Tibial nerve (tissue), 4 donors: ENCODE results near the gene LRFN5. TPM values are rescaled to one million over a fixed set of nuclear protein-coding genes. Genes with fewer than 3 reads are reported as not detected.
"Not testable (repeated sequence)": the region's sequence is repeated elsewhere in the genome, so short reads cannot be mapped to it uniquely, and the experiment has no call there.

Experiments
- DNase-seq, 2 donors: peaks; one replicate each; pipeline ENCODE4 v3.0.0-alpha.2; 2019; ENCODE audit warnings: low spot score in 2 of 2
- H3K27ac ChIP-seq, 4 donors: fragments of 200-600 bp; sonication (generic) in 3 of 4; one replicate each; pipeline ENCODE4 v1.5.1; 2017 to 2019; ENCODE audit warnings: mild to moderate bottlenecking in 1 of 4
- H3K27me3 ChIP-seq, 2 donors: fragments of 200-600 bp; sonication (generic) in 1 of 2; one replicate each; pipeline versions ENCODE4 v1.5.1 to v1.6.0; 2017 to 2019
- H3K36me3 ChIP-seq, 3 donors: fragments of 200-600 bp; sonication (generic); one replicate each; pipeline ENCODE4 v1.5.1; 2018 to 2019
- H3K4me1 ChIP-seq, 4 donors: fragments of 200-600 bp; sonication (generic) in 3 of 4; one replicate each; pipeline ENCODE4 v1.5.1; 2017 to 2019
- H3K4me3 ChIP-seq, 4 donors: fragments of 200-600 bp; sonication (generic) in 3 of 4; one replicate each; pipeline ENCODE4 v1.5.1; 2017 to 2019; ENCODE audit warnings: mild to moderate bottlenecking in 1 of 4, moderate library complexity in 1 of 4
- H3K9me3 ChIP-seq, 4 donors: fragments of 200-600 bp; sonication (generic) in 3 of 4; one replicate each; pipeline ENCODE4 v1.5.1; 2017 to 2019
- EP300 ChIP-seq, 2 donors: sonication (generic); formaldehyde crosslinking; IDR thresholded peaks; one replicate each; pipeline ENCODE4 v1.6.1; 2017; ENCODE audit warnings: antibody characterized with exemption in 2 of 2, mild to moderate bottlenecking in 1 of 2
- POLR2A ChIP-seq, 2 donors: fragments of 450-650 bp; IDR thresholded peaks; one replicate each; pipeline ENCODE4 v1.6.1; 2017; ENCODE audit warnings: antibody characterized with exemption in 2 of 2, mild to moderate bottlenecking in 2 of 2, moderate library complexity in 2 of 2
- WGBS, 2 donors: methylation state at CpG; one replicate each; pipeline ENCODE4 v1.1.5; 2018; 5-methylcytosine and 5-hydroxymethylcytosine counted together
- total RNA-seq, 4 donors: library from RNA; depleted of rRNA; stranded (reverse); fragments of >200 nt; gene quantifications; one replicate each; pipeline ENCODE4 v1.1.0, GENCODE V29; 2016
- TF ChIP-seq, protein P1 (sequence below), 5 experiments: fragments of 200-600 bp in 3 of 5; fragments of 450-650 bp in 2 of 5; sonication (generic) in 3 of 5; IDR thresholded peaks; one replicate each; pipeline ENCODE4 v1.5.1; 2016 to 2019; ENCODE audit warnings: antibody characterized with exemption in 5 of 5, mild to moderate bottlenecking in 3 of 5, moderate library complexity in 2 of 5

Gene LRFN5
- total RNA-seq, 4 donors from 2014 or later = 8.0 to 72.6 (median 10.7) TPM

GRCh38 chr14:41699486-41699885 is 92.8 kb downstream of the LRFN5 start:
- Histone ChIP-seq H3K4me3 (no peak overlapping the region), H3K27ac (no peak overlapping the region), H3K36me3 (no peaks in the 10 kb centered on the region), H3K4me1 (no peaks in the 10 kb centered on the region), H3K27me3 (no peaks in the 10 kb centered on the region), H3K9me3 (peaks cover 0 to 7% (median 0%) of the 10 kb centered on the region in 4 donors)
- whole genome bisulfite sequencing, 2 donors = 57 to 74% methylated on average over 3 of the region's 3 CpGs
- TF ChIP-seq, protein P1, sequence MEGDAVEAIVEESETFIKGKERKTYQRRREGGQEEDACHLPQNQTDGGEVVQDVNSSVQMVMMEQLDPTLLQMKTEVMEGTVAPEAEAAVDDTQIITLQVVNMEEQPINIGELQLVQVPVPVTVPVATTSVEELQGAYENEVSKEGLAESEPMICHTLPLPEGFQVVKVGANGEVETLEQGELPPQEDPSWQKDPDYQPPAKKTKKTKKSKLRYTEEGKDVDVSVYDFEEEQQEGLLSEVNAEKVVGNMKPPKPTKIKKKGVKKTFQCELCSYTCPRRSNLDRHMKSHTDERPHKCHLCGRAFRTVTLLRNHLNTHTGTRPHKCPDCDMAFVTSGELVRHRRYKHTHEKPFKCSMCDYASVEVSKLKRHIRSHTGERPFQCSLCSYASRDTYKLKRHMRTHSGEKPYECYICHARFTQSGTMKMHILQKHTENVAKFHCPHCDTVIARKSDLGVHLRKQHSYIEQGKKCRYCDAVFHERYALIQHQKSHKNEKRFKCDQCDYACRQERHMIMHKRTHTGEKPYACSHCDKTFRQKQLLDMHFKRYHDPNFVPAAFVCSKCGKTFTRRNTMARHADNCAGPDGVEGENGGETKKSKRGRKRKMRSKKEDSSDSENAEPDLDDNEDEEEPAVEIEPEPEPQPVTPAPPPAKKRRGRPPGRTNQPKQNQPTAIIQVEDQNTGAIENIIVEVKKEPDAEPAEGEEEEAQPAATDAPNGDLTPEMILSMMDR (IDR thresholded peaks at IDR 0.05) = no peak
- TF ChIP-seq EP300 (IDR thresholded peaks at IDR 0.05) (no peak), POLR2A (IDR thresholded peaks at IDR 0.05) (no peak)
- DNase-seq = no peak

- Histone ChIP-seq H3K27me3 (no peaks in the 10 kb centered on the region), H3K4me1 (peaks cover 0 to 6% (median 2%) of the 10 kb centered on the region in 4 donors), H3K27ac (no peak overlapping the region), H3K4me3 (no peak overlapping the region), H3K36me3 (no peaks in the 10 kb centered on the region), H3K9me3 (no peaks in the 10 kb centered on the region)
- TF ChIP-seq, protein P1 (IDR thresholded peaks at IDR 0.05) = no peak
- TF ChIP-seq EP300 (IDR thresholded peaks at IDR 0.05) (no peak), POLR2A (IDR thresholded peaks at IDR 0.05) (no peak)
- WGBS, 2 donors = 58 to 61% methylated on average over 5 of the region's 5 CpGs
- no peak for DNase-seq
Measured at GRCh38 chr14:41718477-41719166, 111.9 kb downstream of the LRFN5 start.

GRCh38 chr14:41739203-41739602 is 132.5 kb downstream of the LRFN5 start:
- TF ChIP-seq EP300 (IDR thresholded peaks at IDR 0.05) (no peak), POLR2A (IDR thresholded peaks at IDR 0.05) (no peak)
- TF ChIP-seq, protein P1 (IDR thresholded peaks at IDR 0.05) = no peak
- Histone ChIP-seq H3K27ac (no peak overlapping the region), H3K4me1 (no peaks in the 10 kb centered on the region), H3K4me3 (no peak overlapping the region), H3K36me3 (no peaks in the 10 kb centered on the region), H3K27me3 (no peaks in the 10 kb centered on the region), H3K9me3 (peaks cover 0 to 13% (median 4%) of the 10 kb centered on the region in 4 donors)
- DNase-seq = no peak
- WGBS, 2 donors = 92 to 100% methylated on average over 1 of the region's 1 CpG

GRCh38 chr14:41743140-41743539 is 136.5 kb downstream of the LRFN5 start:
- Histone ChIP-seq H3K27ac (no peak overlapping the region), H3K36me3 (no peaks in the 10 kb centered on the region), H3K4me1 (peaks cover 0 to 4% (median 0%) of the 10 kb centered on the region in 4 donors), H3K4me3 (no peak overlapping the region), H3K9me3 (peaks cover 0 to 2% (median 0%) of the 10 kb centered on the region in 4 donors), H3K27me3 (no peaks in the 10 kb centered on the region)
- TF ChIP-seq, protein P1 (IDR thresholded peaks at IDR 0.05) = no peak
- TF ChIP-seq EP300 (IDR thresholded peaks at IDR 0.05) (no peak), POLR2A (IDR thresholded peaks at IDR 0.05) (no peak)
- WGBS, 2 donors = 94 to 98% methylated on average over 2 of the region's 2 CpGs
- no peak for DNase-seq

DNA sequence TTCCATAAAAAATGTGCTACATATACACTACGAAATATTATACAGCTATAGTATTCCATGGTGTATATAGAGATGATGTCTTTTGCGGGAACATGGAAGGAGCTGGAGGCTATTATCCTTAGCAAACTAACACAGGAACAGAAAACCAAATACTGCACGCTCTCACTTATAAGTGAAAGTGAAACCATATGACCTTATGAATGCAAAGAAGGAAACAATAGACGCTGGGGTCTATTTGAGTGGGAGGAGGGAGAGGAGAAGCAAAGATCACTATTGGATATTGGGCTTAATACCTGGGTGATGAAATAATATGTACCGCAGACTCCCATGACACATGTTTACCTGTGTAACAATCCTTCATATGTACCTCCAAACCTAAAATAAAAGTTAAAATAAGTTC is 142.8 kb downstream of the LRFN5 start:
- H3K4me3 ChIP-seq = peak overlapping the region; percentile 2 to 48 (median 36)
- no peaks in the 10 kb centered on the region for H3K9me3 ChIP-seq
- no peak for DNase-seq
- H3K4me1 ChIP-seq = peaks cover 0 to 14% (median 0%) of the 10 kb centered on the region in 4 donors
- no peaks in the 10 kb centered on the region for H3K27me3 ChIP-seq
- no peak for TF ChIP-seq EP300 (IDR thresholded peaks at IDR 0.05)
- no peak for TF ChIP-seq POLR2A (IDR thresholded peaks at IDR 0.05)
- TF ChIP-seq, protein P1 (IDR thresholded peaks at IDR 0.05) = no peak
- WGBS, 2 donors = 20 to 21% methylated on average over 5 of the region's 5 CpGs
- peak overlapping the region in 2 of 4 donors; percentile 52 to 63 for H3K27ac ChIP-seq
- no peaks in the 10 kb centered on the region for H3K36me3 ChIP-seq

DNA sequence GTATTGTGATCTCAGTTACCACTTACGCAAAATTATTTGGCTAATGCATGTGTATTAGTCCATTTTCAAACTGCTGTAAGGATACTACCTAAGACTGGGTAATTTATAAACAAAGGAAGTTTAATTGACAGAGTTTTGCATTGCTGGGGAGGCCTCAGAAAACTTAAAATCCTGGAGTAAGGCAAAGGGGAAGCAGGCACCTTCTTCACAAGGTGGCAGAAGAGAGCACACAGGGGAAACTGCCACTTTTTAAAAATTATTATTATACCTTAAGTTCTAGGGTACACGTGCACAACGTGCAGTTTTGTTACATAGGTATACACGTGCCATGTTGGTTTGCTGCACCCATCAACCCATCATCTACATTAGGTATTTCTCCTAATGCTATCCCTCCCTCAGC is 143.9 kb downstream of the LRFN5 start:
- H3K9me3 ChIP-seq, H3K36me3 ChIP-seq, H3K4me3 ChIP-seq, H3K27me3 ChIP-seq, DNase-seq, H3K27ac ChIP-seq: not testable (repeated sequence)
- peaks cover 0 to 14% (median 0%) of the 10 kb centered on the region in 4 donors for H3K4me1 ChIP-seq
- WGBS, 2 donors = 76 to 84% methylated on average over 4 of the region's 4 CpGs
